AG09309 (cell line): Measurements from ENCODE around the gene RTL10.

ENCODE experiments used
- DNase-seq: peaks from one replicate; pipeline ENCODE4 v3.0.0-alpha.2; 2010; ENCODE audit warnings: low read depth
- H3K4me3 ChIP-seq: 2 replicates; pipeline ENCODE4 v1.5.1; 2011; ENCODE audit warnings: mild to moderate bottlenecking, low read depth, low read length, moderate library complexity; ENCODE audit not compliant: control insufficient read depth
- CTCF ChIP-seq: IDR thresholded peaks from 2 replicates; pipeline ENCODE4 v1.5.1; 2011; ENCODE audit warnings: mild to moderate bottlenecking, low read depth, low read length, inconsistent platforms; ENCODE audit not compliant: insufficient read depth, control insufficient read depth; ENCODE audit errors: missing control alignments

Gene RTL10

GRCh38 chr22:19851291-19852176 is 3.1 kb downstream of the RTL10 start:
- H3K4me3 ChIP-seq = no peak overlapping the region
- no peak for DNase-seq
- no peak for TF ChIP-seq CTCF

- H3K4me3 ChIP-seq = no peak overlapping the region
- no peak for TF ChIP-seq CTCF
- DNase-seq = no peak
These were observed 3.9 kb downstream of the RTL10 start for GRCh38 chr22:19850763-19851109.

- no peak for TF ChIP-seq CTCF
- H3K4me3 ChIP-seq = no peak overlapping the region
- DNase-seq = no peak
These were observed 4.6 kb downstream of the RTL10 start for GRCh38 chr22:19849835-19850762.

- TF ChIP-seq CTCF = no peak
- no peak overlapping the region for H3K4me3 ChIP-seq
- no peak for DNase-seq
These were observed 6.1 kb downstream of the RTL10 start for GRCh38 chr22:19848298-19849224.

- DNase-seq = no peak
- no peak overlapping the region for H3K4me3 ChIP-seq
- no peak for TF ChIP-seq CTCF
These were observed 7.4 kb downstream of the RTL10 start for GRCh38 chr22:19847345-19847632.
